K562 (cell line): Measurements from ENCODE around the gene FUCA2. TPM values are rescaled to one million over a fixed set of nuclear protein-coding genes. Genes with fewer than 3 reads are reported as not detected.

Source experiments
- ARID1B ChIP-seq: fragments of 450-650 bp; IDR thresholded peaks from 2 replicates; pipeline ENCODE4 v1.6.1; 2016; ENCODE audit warnings: antibody characterized with exemption, mild to moderate bottlenecking, inconsistent platforms
- CBFA2T2 ChIP-seq: fragments of 450-650 bp; conservative IDR thresholded peaks from 2 replicates; pipeline ENCODE4 v1.6.1; 2017; ENCODE audit warnings: mild to moderate bottlenecking
- ERF ChIP-seq: fragments of 450-650 bp; formaldehyde crosslinking; IDR thresholded peaks from 2 replicates; pipeline ENCODE4 v1.4.0; 2020; ENCODE audit warnings: mild to moderate bottlenecking, mixed read lengths
- EWSR1 ChIP-seq: fragments of 450-650 bp; IDR thresholded peaks from 2 replicates; pipeline ENCODE4 v1.6.1; 2018; ENCODE audit warnings: borderline replicate concordance, mild to moderate bottlenecking, low read depth, moderate library complexity; ENCODE audit not compliant: partially characterized antibody
- GTF2A2 ChIP-seq: IDR thresholded peaks from 2 replicates; pipeline ENCODE4 v1.6.1; 2016; ENCODE audit warnings: mild to moderate bottlenecking, missing genetic modification characterization, missing compliant biosample characterization
- KLF16 ChIP-seq: IDR thresholded peaks from 2 replicates; pipeline ENCODE4 v1.6.1; 2016; ENCODE audit warnings: antibody characterized with exemption
- MXI1 ChIP-seq: IDR thresholded peaks from 2 replicates; pipeline ENCODE4 v1.6.1; 2011; ENCODE audit warnings: low read depth, mild to moderate bottlenecking, improper control_type of control experiment, low read length
- PTTG1 ChIP-seq: fragments of 450-650 bp; IDR thresholded peaks from 2 replicates; pipeline ENCODE4 v1.6.1; 2016; ENCODE audit warnings: low read depth, mild to moderate bottlenecking, missing genetic modification characterization, missing compliant biosample characterization
- RHOXF2B ChIP-seq: fragments of 250-450 bp; sonication (Bioruptor Pico); conservative IDR thresholded peaks from 2 replicates; pipeline ENCODE4 v1.5.1; 2021
- SETDB1 ChIP-seq: IDR thresholded peaks from one replicate; pipeline ENCODE4 v1.6.1; 2012; ENCODE audit warnings: low read length, control low read depth, inconsistent platforms
- TFAM ChIP-seq: fragments of 250-450 bp; sonication (Bioruptor Pico); conservative IDR thresholded peaks from 2 replicates; pipeline ENCODE4 v1.5.0; 2021; ENCODE audit warnings: mild to moderate bottlenecking, moderate library complexity
- ZBTB17 ChIP-seq: fragments of 450-650 bp; formaldehyde crosslinking; IDR thresholded peaks from 2 replicates; pipeline ENCODE4 v1.4.0; 2020; ENCODE audit warnings: mild to moderate bottlenecking
- ZC3H8 ChIP-seq: fragments of 450-650 bp; IDR thresholded peaks from 2 replicates; pipeline ENCODE4 v1.6.1; 2017
- ZNF75A ChIP-seq: fragments of 450-650 bp; formaldehyde crosslinking; IDR thresholded peaks from 2 replicates; pipeline ENCODE4 v1.4.0; 2020; ENCODE audit warnings: mild to moderate bottlenecking
- ZNF785 ChIP-seq: fragments of 250-450 bp; sonication (Bioruptor Pico); IDR thresholded peaks from 2 replicates; pipeline ENCODE4 v1.4.0; 2020; ENCODE audit warnings: mild to moderate bottlenecking
- ZNF830 ChIP-seq: fragments of 250-450 bp; sonication (Bioruptor Pico); IDR thresholded peaks from 2 replicates; pipeline ENCODE4 v1.5.0; 2021; ENCODE audit warnings: mild to moderate bottlenecking
- polyA plus RNA-seq, 8 experiments: library from polyadenylated mRNA; depleted of rRNA in 4 of 8; stranded (reverse) in 5 of 8; unstranded in 3 of 8; fragments of >200 nt; fragmentation: Nextera tagmentation in 2 of 8; fragmentation: Illumina TruSeq in 1 of 8; extraction: Ambion mirVana in 2 of 8; extraction: Trizol in 1 of 8; gene quantifications; 2 replicates each; pipeline versions ENCODE4 v1.2.1 to v1.2.3, GENCODE V29; 2011 to 2014; ENCODE audit warnings: inconsistent platforms in 1 of 8, missing spikeins in 1 of 8
- total RNA-seq, 7 experiments: library from RNA; depleted of rRNA in 6 of 7; stranded (reverse); fragments of >200 nt in 6 of 7; fragmentation: Illumina TruSeq in 2 of 7; extraction: Trizol in 2 of 7; gene quantifications; 2 replicates each; pipeline versions ENCODE4 v1.2.1 to v1.2.3, GENCODE V29; 2011 to 2021; ENCODE audit warnings: low replicate concordance in 1 of 7
- TF ChIP-seq, protein P1 (sequence below): fragments of 250-450 bp; sonication (Bioruptor Pico); IDR thresholded peaks from 2 replicates; pipeline ENCODE4 v1.8.0; 2021; ENCODE audit warnings: mild to moderate bottlenecking, moderate library complexity
- TF ChIP-seq, protein P2 (sequence below): fragments of 450-650 bp; IDR thresholded peaks from one replicate; pipeline ENCODE4 v1.6.1; 2018; ENCODE audit warnings: mild to moderate bottlenecking, moderate library complexity; ENCODE audit not compliant: partially characterized antibody
- TF ChIP-seq, protein P3 (sequence below): conservative IDR thresholded peaks from 2 replicates; pipeline ENCODE4 v1.6.1; 2011; ENCODE audit warnings: low read depth, mild to moderate bottlenecking, low read length; ENCODE audit not compliant: control insufficient read depth
- TF ChIP-seq, protein P4 (sequence below): fragments of 250-450 bp; sonication (Bioruptor Pico); IDR thresholded peaks from 2 replicates; pipeline ENCODE4 v1.4.0; 2020; ENCODE audit warnings: mild to moderate bottlenecking, moderate library complexity
- TF ChIP-seq, protein P5 (sequence below), 2 experiments: fragments of 450-650 bp; conservative IDR thresholded peaks; 2 replicates each; pipeline ENCODE4 v1.6.1; 2017; ENCODE audit warnings: mild to moderate bottlenecking in 2 of 2, moderate library complexity in 2 of 2

The FUCA2 gene
- total and polyA plus RNA-seq, 9 of the 15 experiments (the other 6 are each of a cell fraction or from before 2014, with no cell fraction given), result 20.6 to 112 (median 79.3) TPM

DNA sequence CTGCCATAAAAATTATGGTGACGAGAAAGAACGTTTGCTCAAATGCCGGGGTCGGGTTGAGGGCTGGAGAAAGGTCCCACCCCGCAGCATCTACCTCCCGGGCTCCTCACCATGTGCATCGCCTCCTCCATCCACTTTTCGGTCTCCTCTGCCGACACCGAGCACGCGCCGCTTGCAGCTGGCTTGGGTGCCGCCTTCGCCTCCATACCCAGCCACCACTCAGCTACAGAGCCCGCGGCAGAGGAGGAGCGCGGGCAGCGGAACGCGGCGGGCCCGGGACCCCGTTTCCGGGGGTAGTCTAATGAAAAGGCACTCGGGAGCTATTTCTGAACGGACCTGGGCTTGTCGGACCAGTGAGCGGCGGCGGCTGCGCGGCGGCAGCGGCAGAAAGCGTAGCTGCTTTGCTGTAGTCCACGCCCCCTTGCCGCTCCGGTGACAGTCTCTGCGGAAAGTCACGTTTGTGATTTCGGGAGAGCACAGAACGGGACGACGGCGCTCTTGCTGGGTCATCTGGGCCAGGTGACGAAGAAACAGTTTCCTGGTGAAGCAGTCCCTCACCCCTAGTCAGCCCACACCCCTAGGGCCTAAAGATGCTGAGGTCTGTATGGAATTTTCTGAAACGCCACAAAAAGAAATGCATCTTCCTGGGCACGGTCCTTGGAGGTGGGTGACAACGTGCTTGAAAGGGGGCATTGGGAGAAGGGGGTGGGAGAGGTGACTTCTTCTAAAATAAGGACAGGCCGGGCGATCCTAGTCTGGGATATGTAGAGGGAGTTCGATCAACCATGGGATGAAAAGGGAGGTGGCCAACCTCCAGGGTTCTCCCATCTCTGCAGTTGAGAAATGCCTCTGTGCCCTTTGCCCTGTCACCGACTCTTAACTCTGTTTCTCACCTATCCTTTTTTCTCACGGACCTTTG, 60.8 kb downstream of the FUCA2 start, which contains the start of the genes ADAT2 and PEX3 (continued):
- no peak for TF ChIP-seq ZNF785 (CRISPR knock-in tag)
- peak; percentile 77 for TF ChIP-seq ZBTB17 (CRISPR knock-in tag)
- TF ChIP-seq ARID1B, result no peak; the same call in 1 of the 2 replicates
- TF ChIP-seq, protein P1, sequence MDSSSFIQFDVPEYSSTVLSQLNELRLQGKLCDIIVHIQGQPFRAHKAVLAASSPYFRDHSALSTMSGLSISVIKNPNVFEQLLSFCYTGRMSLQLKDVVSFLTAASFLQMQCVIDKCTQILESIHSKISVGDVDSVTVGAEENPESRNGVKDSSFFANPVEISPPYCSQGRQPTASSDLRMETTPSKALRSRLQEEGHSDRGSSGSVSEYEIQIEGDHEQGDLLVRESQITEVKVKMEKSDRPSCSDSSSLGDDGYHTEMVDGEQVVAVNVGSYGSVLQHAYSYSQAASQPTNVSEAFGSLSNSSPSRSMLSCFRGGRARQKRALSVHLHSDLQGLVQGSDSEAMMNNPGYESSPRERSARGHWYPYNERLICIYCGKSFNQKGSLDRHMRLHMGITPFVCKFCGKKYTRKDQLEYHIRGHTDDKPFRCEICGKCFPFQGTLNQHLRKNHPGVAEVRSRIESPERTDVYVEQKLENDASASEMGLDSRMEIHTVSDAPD, result no peak
- no peak for TF ChIP-seq MXI1
- TF ChIP-seq, protein P2, sequence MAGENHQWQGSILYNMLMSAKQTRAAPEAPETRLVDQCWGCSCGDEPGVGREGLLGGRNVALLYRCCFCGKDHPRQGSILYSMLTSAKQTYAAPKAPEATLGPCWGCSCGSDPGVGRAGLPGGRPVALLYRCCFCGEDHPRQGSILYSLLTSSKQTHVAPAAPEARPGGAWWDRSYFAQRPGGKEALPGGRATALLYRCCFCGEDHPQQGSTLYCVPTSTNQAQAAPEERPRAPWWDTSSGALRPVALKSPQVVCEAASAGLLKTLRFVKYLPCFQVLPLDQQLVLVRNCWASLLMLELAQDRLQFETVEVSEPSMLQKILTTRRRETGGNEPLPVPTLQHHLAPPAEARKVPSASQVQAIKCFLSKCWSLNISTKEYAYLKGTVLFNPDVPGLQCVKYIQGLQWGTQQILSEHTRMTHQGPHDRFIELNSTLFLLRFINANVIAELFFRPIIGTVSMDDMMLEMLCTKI, result no peak
- no peak for TF ChIP-seq ZC3H8
- TF ChIP-seq PTTG1 (tag), result no peak
- TF ChIP-seq TFAM (CRISPR knock-in tag), result no peak
- TF ChIP-seq RHOXF2B, result no peak
- TF ChIP-seq CBFA2T2, result peak; percentile 18; the same call in 1 of the 2 replicates
- TF ChIP-seq ERF (CRISPR knock-in tag), result peak; percentile 13; the same call in 1 of the 2 replicates
- TF ChIP-seq ZNF75A (CRISPR knock-in tag), result no peak
- TF ChIP-seq, protein P3, sequence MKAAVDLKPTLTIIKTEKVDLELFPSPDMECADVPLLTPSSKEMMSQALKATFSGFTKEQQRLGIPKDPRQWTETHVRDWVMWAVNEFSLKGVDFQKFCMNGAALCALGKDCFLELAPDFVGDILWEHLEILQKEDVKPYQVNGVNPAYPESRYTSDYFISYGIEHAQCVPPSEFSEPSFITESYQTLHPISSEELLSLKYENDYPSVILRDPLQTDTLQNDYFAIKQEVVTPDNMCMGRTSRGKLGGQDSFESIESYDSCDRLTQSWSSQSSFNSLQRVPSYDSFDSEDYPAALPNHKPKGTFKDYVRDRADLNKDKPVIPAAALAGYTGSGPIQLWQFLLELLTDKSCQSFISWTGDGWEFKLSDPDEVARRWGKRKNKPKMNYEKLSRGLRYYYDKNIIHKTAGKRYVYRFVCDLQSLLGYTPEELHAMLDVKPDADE, result peak; percentile 95
- TF ChIP-seq KLF16, result peak; percentile 24; the same call in 1 of the 2 replicates
- peak; percentile 90 for TF ChIP-seq GTF2A2 (tag)
- TF ChIP-seq SETDB1, result no peak
- peak; percentile 67; the same call in 1 of the 2 replicates for TF ChIP-seq ZNF830
- no peak for TF ChIP-seq EWSR1
- TF ChIP-seq, protein P4, sequence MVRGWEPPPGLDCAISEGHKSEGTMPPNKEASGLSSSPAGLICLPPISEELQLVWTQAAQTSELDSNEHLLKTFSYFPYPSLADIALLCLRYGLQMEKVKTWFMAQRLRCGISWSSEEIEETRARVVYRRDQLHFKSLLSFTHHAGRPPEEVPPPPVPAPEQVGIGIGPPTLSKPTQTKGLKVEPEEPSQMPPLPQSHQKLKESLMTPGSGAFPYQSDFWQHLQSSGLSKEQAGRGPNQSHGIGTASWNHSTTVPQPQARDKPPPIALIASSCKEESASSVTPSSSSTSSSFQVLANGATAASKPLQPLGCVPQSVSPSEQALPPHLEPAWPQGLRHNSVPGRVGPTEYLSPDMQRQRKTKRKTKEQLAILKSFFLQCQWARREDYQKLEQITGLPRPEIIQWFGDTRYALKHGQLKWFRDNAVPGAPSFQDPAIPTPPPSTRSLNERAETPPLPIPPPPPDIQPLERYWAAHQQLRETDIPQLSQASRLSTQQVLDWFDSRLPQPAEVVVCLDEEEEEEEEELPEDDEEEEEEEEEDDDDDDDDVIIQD (CRISPR knock-in tag), result no peak
- TF ChIP-seq, protein P5, sequence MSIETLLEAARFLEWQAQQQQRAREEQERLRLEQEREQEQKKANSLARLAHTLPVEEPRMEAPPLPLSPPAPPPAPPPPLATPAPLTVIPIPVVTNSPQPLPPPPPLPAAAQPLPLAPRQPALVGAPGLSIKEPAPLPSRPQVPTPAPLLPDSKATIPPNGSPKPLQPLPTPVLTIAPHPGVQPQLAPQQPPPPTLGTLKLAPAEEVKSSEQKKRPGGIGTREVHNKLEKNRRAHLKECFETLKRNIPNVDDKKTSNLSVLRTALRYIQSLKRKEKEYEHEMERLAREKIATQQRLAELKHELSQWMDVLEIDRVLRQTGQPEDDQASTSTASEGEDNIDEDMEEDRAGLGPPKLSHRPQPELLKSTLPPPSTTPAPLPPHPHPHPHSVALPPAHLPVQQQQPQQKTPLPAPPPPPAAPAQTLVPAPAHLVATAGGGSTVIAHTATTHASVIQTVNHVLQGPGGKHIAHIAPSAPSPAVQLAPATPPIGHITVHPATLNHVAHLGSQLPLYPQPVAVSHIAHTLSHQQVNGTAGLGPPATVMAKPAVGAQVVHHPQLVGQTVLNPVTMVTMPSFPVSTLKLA (conservative IDR thresholded peaks at IDR 0.05), result peak; percentile 79 to 90
